ENCODE data around the gene PLEKHO2.

PLEKHO2 gene

DNA sequence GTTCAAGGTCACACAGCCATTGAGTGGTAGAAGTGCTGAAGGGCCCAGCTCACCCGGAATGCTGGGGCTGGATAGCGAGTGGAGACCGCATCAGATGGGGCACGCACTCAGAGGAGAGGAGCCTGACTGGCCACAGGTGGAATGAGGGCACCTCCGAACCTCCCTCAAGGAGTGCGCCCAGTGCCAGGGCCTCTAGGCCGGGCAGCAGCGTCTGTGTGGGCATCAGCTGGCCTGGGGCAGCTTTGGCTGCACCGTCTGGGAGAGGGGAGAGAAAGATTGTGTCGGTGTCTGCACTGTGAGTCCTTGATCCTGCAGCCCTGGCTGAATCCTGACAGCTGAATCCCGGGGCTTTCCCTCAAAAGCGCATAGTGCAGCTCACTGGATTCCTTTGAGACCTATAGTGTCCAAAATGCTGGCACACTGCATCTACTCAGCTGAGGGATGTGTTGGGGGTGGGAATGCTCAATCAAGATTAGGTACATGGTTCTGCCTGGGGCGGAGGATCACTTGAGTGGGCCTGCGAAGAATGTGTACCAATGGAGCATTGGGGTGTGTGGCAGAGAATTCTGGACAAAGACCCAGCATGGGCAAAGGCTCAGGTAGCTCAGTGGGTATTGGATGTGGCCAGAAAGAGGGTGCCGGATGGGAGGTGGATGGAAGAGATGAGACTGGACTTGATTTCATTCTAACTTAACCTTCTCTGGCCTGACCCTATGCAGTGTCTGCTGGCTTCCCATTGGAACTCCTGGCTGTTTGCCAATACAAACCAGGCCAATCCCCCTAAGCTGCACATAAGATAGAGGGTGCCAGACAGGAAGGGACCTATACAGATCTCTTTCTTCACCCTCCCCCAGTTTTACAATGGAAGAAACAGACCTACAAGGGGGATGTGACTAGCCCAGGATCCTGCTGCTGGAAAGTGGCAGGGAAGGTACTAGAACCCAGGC, 70.9 kb downstream of the PLEKHO2 start:
- no peak for DNase-seq (ENCODE audit: low read depth in 2 of 2)

DNA sequence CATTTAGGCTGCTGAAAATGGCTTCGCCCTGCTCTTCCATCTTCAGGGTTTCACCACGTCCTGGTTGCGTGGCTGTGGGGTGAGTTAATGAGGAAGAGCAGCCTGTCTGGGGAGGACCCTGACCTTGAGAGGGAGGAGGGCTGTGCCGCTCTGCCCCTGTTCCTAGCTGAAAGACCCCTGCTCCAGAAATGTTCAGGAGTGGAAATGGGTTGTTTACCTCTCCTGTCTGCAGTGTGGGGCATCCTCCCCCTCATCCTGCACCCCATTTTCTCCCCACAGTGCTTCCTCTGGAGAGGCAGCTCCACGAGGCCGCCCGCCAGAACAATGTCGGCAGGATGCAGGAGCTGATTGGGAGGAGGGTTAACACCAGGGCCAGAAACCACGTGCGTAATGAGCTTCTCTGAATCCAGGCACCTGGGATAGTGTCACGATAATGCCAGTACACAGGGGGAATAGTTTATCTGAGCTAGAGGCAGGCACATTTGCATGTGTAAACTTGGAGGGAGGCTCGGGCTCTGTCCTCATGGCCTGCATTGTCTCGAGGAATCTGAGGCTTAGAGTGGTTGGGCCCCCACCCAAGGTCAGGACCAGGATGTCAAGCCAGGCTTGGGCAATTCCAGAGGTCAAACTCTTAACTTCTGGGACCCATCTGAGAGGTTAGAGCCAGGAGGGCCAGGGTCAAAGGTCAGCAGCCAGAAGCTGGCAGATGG, 74.0 kb downstream of the PLEKHO2 start:
- DNase-seq (ENCODE audit: low read depth in 2 of 2) = no peak

- DNase-seq (ENCODE audit: low read depth in 2 of 2) = no peak
These were observed 74.7 kb downstream of the PLEKHO2 start for GRCh38 chr15:64916365-64916764.

- DNase-seq (ENCODE audit: low read depth in 2 of 2) = no peak
These were observed 75.5 kb downstream of the PLEKHO2 start for GRCh38 chr15:64917211-64917610.

Data from activated CD4-positive, alpha-beta T cell treated with anti-CD3 and anti-CD28 coated beads for 24 hours (primary cell).